ENCODE measurements around the gene HRCT1.

HRCT1 gene

DNA sequence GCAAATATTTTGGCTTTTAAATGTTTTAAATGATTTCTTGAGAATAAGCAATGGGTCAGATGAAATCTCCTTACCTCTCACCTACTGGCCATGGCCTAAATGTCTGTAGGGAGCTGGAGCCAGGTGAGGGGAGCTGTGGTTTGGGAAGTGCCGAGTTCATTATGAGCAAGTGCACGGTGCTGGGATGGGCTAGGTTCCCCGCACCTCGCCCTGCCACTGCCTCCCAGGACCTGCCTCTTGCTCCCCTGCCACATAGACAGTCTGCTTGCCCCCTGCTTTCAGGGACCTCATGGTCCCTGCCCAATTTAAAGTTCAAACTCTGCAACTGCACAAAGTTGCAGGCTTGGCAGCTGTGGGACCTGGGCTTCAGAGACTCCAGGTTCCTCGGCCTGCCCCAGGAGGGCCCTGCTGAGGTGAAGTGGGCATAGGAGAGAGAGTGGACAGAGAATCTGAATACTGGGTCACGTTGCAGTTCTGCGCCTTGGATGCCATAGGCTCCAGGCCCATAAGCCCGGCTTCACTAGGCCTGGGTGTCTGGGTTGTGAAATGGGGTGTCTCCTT, 41.2 kb upstream of the HRCT1 start:
- no peaks in the 10 kb centered on the region for H3K36me3 ChIP-seq (ENCODE audit: low read length)

DNA sequence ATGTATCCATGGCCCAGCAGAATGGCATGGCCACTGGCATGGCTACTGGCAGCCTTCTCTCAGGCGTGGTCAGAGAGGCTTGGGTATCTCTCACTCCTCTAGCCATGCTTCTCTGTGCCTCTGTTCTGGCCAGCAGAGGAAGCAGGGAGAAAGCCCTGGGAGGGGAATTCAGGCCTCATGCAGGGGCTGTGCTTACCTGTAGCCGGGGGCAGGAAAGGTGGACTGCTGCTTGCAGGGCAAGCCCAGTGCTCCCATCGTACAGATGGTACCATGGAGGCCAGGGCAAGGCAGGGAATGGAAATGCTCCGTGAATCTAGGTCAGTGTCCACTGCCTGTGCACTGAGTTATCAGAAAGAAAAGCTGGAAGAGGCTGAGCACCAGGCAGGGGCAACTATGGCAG, 38.5 kb upstream of the HRCT1 start:
- no peak overlapping the region for H3K27ac ChIP-seq (ENCODE audit: low read depth, low read length)
- no peaks in the 10 kb centered on the region for H3K27me3 ChIP-seq (ENCODE audit: low read length)
- H3K4me3 ChIP-seq (ENCODE audit: insufficient read depth, low read length, poor library complexity, severe bottlenecking) = no peak overlapping the region
- no peaks in the 10 kb centered on the region for H3K9me2 ChIP-seq (replicated peaks; ENCODE audit: insufficient read depth, low read length)
- no peaks in the 10 kb centered on the region for H3F3A ChIP-seq (ENCODE audit: insufficient read depth)
- TF ChIP-seq EZH2phosphoT487 (conservative IDR thresholded peaks at IDR 0.05; ENCODE audit: low read length) = no peak
- TF ChIP-seq, protein P1, sequence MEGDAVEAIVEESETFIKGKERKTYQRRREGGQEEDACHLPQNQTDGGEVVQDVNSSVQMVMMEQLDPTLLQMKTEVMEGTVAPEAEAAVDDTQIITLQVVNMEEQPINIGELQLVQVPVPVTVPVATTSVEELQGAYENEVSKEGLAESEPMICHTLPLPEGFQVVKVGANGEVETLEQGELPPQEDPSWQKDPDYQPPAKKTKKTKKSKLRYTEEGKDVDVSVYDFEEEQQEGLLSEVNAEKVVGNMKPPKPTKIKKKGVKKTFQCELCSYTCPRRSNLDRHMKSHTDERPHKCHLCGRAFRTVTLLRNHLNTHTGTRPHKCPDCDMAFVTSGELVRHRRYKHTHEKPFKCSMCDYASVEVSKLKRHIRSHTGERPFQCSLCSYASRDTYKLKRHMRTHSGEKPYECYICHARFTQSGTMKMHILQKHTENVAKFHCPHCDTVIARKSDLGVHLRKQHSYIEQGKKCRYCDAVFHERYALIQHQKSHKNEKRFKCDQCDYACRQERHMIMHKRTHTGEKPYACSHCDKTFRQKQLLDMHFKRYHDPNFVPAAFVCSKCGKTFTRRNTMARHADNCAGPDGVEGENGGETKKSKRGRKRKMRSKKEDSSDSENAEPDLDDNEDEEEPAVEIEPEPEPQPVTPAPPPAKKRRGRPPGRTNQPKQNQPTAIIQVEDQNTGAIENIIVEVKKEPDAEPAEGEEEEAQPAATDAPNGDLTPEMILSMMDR (IDR thresholded peaks at IDR 0.05; ENCODE audit: insufficient read depth, low read length, poor library complexity, severe bottlenecking) = no peak
- H3K9me3 ChIP-seq (ENCODE audit: insufficient read depth, low read length) = no peaks in the 10 kb centered on the region
- H3K9ac ChIP-seq (ENCODE audit: low read length) = no peak overlapping the region
- H3K36me3 ChIP-seq (ENCODE audit: low read length) = no peaks in the 10 kb centered on the region
- no peak overlapping the region for H3K4me2 ChIP-seq (ENCODE audit: low read depth, low read length, poor library complexity, severe bottlenecking)
- H2AFZ ChIP-seq (ENCODE audit: low read depth, low read length, severe bottlenecking) = no peak overlapping the region
- H4K20me1 ChIP-seq (ENCODE audit: low read depth, low read length) = no peaks in the 10 kb centered on the region
- no peaks in the 10 kb centered on the region for H3K79me2 ChIP-seq (ENCODE audit: insufficient read depth, low read length)

More for the DNA sequence above, 41.2 kb upstream of the HRCT1 start:
- Histone ChIP-seq H2AFZ (ENCODE audit: low read depth, low read length, severe bottlenecking) (no peak overlapping the region), H3K9me2 (replicated peaks; ENCODE audit: insufficient read depth, low read length) (no peaks in the 10 kb centered on the region), H4K20me1 (ENCODE audit: low read depth, low read length) (no peaks in the 10 kb centered on the region), H3K4me3 (ENCODE audit: insufficient read depth, low read length, poor library complexity, severe bottlenecking) (no peak overlapping the region), H3K9ac (ENCODE audit: low read length) (no peak overlapping the region), H3F3A (ENCODE audit: insufficient read depth) (no peaks in the 10 kb centered on the region), H3K27me3 (ENCODE audit: low read length) (no peaks in the 10 kb centered on the region), H3K27ac (ENCODE audit: low read depth, low read length) (no peak overlapping the region), H3K4me2 (ENCODE audit: low read depth, low read length, poor library complexity, severe bottlenecking) (no peak overlapping the region), H3K9me3 (ENCODE audit: insufficient read depth, low read length) (no peaks in the 10 kb centered on the region), H3K79me2 (ENCODE audit: insufficient read depth, low read length) (no peaks in the 10 kb centered on the region)
- no peak for TF ChIP-seq EZH2phosphoT487 (conservative IDR thresholded peaks at IDR 0.05; ENCODE audit: low read length)
- TF ChIP-seq, protein P1 (IDR thresholded peaks at IDR 0.05; ENCODE audit: insufficient read depth, low read length, poor library complexity, severe bottlenecking) = no peak

DNA sequence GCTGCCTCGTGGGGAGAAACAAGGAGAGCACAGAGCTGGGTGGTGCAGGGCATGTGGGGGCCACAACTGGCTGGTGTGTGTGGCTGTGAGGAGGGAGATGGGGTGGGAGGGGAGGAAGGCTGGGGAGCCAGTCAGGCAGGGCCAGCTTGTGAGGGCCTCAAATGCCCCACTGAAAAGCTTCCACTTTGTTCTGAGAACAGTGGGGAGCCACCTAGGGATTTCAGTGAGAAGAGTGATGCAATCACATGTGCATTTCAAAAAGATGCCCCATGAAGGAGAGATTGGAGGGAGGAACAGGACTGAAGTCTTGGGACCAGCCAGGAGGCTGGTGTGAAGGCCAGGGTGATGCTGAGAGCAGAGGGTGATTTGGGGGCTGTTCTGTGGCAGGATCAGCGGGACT, 37.1 kb upstream of the HRCT1 start:
- no peaks in the 10 kb centered on the region for H3K36me3 ChIP-seq (ENCODE audit: low read length)
- H3K27me3 ChIP-seq (ENCODE audit: low read length) = no peaks in the 10 kb centered on the region
- TF ChIP-seq EZH2phosphoT487 (conservative IDR thresholded peaks at IDR 0.05; ENCODE audit: low read length) = no peak
- TF ChIP-seq, protein P1 (IDR thresholded peaks at IDR 0.05; ENCODE audit: insufficient read depth, low read length, poor library complexity, severe bottlenecking) = no peak
- no peaks in the 10 kb centered on the region for H3K9me3 ChIP-seq (ENCODE audit: insufficient read depth, low read length)
- no peaks in the 10 kb centered on the region for H3K79me2 ChIP-seq (ENCODE audit: insufficient read depth, low read length)
- H4K20me1 ChIP-seq (ENCODE audit: low read depth, low read length) = no peaks in the 10 kb centered on the region
- H3K27ac ChIP-seq (ENCODE audit: low read depth, low read length) = no peak overlapping the region
- H3F3A ChIP-seq (ENCODE audit: insufficient read depth) = no peaks in the 10 kb centered on the region
- no peak overlapping the region for H3K9ac ChIP-seq (ENCODE audit: low read length)
- H3K9me2 ChIP-seq (replicated peaks; ENCODE audit: insufficient read depth, low read length) = no peaks in the 10 kb centered on the region
- H2AFZ ChIP-seq (ENCODE audit: low read depth, low read length, severe bottlenecking) = no peak overlapping the region
- no peak overlapping the region for H3K4me2 ChIP-seq (ENCODE audit: low read depth, low read length, poor library complexity, severe bottlenecking)
- no peak overlapping the region for H3K4me3 ChIP-seq (ENCODE audit: insufficient read depth, low read length, poor library complexity, severe bottlenecking)
